Measurements from ENCODE around the gene PDZD4. TPM values are rescaled to one million over a fixed set of nuclear protein-coding genes. Genes with fewer than 3 reads are reported as not detected.

The PDZD4 gene
- total RNA-seq, 4 donors from 2014 or later = 2.2 to 6.4 (median 4.6) TPM

DNA sequence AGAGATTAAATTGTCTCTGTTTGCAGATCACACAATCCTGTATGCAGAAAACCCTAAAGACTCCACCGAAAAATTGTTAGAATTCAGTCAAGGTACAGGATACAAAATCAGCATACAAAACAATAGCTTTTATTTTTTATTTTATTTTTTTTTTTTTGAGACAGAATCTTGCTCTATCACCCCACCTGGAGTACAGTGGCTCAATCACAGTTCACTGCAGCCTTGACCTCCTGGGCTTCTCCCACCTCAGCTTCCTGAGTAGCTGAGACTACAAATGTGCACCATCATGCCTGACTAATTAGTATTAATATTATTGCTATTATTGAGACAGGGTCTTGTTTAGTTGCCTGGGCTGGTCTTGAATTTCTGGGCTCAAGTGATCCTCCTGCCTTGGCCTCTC, 75.2 kb downstream of the PDZD4 start:
- TF ChIP-seq, protein P1, sequence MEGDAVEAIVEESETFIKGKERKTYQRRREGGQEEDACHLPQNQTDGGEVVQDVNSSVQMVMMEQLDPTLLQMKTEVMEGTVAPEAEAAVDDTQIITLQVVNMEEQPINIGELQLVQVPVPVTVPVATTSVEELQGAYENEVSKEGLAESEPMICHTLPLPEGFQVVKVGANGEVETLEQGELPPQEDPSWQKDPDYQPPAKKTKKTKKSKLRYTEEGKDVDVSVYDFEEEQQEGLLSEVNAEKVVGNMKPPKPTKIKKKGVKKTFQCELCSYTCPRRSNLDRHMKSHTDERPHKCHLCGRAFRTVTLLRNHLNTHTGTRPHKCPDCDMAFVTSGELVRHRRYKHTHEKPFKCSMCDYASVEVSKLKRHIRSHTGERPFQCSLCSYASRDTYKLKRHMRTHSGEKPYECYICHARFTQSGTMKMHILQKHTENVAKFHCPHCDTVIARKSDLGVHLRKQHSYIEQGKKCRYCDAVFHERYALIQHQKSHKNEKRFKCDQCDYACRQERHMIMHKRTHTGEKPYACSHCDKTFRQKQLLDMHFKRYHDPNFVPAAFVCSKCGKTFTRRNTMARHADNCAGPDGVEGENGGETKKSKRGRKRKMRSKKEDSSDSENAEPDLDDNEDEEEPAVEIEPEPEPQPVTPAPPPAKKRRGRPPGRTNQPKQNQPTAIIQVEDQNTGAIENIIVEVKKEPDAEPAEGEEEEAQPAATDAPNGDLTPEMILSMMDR (IDR thresholded peaks at IDR 0.05) = no peak
- TF ChIP-seq POLR2A (IDR thresholded peaks at IDR 0.05) = no peak
- H3K4me3 ChIP-seq (ENCODE audit: low read depth, poor library complexity, severe bottlenecking) = no peak overlapping the region
- WGBS, 2 donors = 77 to 94% methylated on average over 1 of the region's 1 CpG
- intact Hi-C loops (cut with DNase I; ENCODE audit: low total_unique reads) = no loop called here
- DNase-seq (ENCODE audit: low spot score in 2 of 2) = no peak

Other genes with a start within 250 kb of the PDZD4 start
- gene CCNQ, start 231.4 kb downstream of the PDZD4 start, total RNA-seq = 10 to 100 TPM; 20.7 to 35.7 (median 28.5) TPM
- gene DUSP9, start 183.3 kb downstream of the PDZD4 start, total RNA-seq = under 1 TPM in 2 of 4 donors, not detected in 2; 0.13 to 0.20 TPM
- gene PNCK, start 156.7 kb downstream of the PDZD4 start, total RNA-seq = 1 to 10 TPM in 3 of 4 donors, under 1 TPM in 1; 0.76 to 6.7 (median 2.1) TPM
- gene SLC6A8, start 142.6 kb downstream of the PDZD4 start, total RNA-seq = 10 to 100 TPM; 26.5 to 43.5 (median 34.5) TPM
- 100 to 1,000 TPM; 139 to 210 (median 169) TPM for gene BCAP31, start 106.2 kb downstream of the PDZD4 start, total RNA-seq
- gene ABCD1, start 105.7 kb downstream of the PDZD4 start, total RNA-seq = 1 to 10 TPM; 5.0 to 9.3 (median 7.4) TPM
- 10 to 100 TPM; 10.9 to 21.9 (median 12.3) TPM for gene PLXNB3, start 66.3 kb downstream of the PDZD4 start, total RNA-seq
- under 1 TPM in 3 of 4 donors, not detected in 1; 0.30 to 0.79 (median 0.36) TPM for gene SRPK3, start 49.5 kb downstream of the PDZD4 start, total RNA-seq
- gene IDH3G, start 36.2 kb downstream of the PDZD4 start, total RNA-seq = 10 to 100 TPM; 66.2 to 94.8 (median 76.1) TPM
- 100 to 1,000 TPM in 3 of 4 donors, 10 to 100 TPM in 1; 90.2 to 169 (median 156) TPM for gene SSR4, start 35.9 kb downstream of the PDZD4 start, total RNA-seq
- 10 to 100 TPM in 2 of 4 donors, 1 to 10 TPM in 2; 3.0 to 12.9 (median 8.4) TPM for gene L1CAM, start 55.6 kb upstream of the PDZD4 start, total RNA-seq
- 1 to 10 TPM in 2 of 4 donors, under 1 TPM in 2; 0.53 to 2.6 (median 0.98) TPM for gene AVPR2, start 74.1 kb upstream of the PDZD4 start, total RNA-seq
- 10 to 100 TPM in 2 of 4 donors, 1 to 10 TPM in 2; 2.7 to 14.8 (median 10.5) TPM for gene ARHGAP4, start 95.7 kb upstream of the PDZD4 start, total RNA-seq
- 10 to 100 TPM; 32.6 to 70.9 (median 51.1) TPM for gene NAA10, start 104.5 kb upstream of the PDZD4 start, total RNA-seq
- gene RENBP, start 114.1 kb upstream of the PDZD4 start, total RNA-seq = 10 to 100 TPM in 1 of 4 donors, 1 to 10 TPM in 2, under 1 TPM in 1; 0.76 to 11.8 (median 4.2) TPM
- 10 to 100 TPM; 32.6 to 51.6 (median 40.9) TPM for gene HCFC1, start 141.3 kb upstream of the PDZD4 start, total RNA-seq
- gene TMEM187, start 142.2 kb upstream of the PDZD4 start, total RNA-seq = 10 to 100 TPM; 10.1 to 21.6 (median 14.4) TPM
- 10 to 100 TPM; 57.5 to 67.4 (median 60.6) TPM for gene IRAK1, start 189.4 kb upstream of the PDZD4 start, total RNA-seq

Data from lower leg skin (tissue), 4 donors.